ENCODE results near the gene PEX11G.

DNA sequence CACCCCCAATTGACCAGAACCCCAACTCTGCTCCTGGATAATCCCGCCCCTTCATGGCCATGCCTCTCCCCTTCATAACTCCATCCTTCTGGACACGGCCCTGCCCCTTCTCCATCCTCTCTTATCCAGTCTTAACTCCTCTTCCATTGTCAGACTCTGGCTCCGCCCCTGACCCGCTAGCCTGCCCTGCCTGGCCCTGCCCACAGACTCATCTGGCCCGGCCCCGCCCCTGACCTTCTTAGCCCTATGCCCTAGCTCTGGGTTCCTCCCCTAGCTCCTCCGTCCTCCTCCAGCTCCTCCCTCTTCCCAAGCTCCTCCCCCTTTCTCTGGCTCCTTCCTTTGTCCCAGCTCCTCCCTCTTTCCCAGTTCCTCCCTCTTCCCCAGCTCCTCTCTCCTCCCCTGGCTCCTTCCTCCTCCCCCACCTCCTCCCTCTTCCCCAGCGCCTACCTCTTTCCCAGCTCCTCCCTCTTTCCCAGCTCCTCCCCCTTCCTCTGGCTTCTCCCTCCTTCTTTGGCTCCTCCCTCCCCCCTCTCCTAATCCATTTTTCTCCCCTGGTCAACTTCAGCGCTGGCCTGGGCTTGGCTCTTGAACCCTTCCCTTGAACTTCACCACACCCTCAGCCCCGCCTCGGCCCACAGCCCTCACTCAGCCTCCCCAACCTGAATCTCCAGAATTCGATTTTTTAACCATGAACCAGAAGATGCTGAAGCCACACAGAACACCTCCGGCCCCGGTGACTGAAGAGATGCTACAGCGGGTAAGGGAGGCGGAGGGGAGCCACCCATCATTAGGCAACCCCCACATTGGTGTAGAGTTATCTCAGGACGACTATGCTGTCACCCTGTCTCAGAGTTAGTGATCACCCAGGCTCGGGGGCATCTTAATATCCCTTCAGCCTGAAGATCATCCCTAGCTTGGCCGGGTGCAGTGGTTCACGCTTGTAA lies 17.8 kb upstream of the PEX11G start:
- TF ChIP-seq POLR2A (IDR thresholded peaks at IDR 0.05) = no peak
- TF ChIP-seq, protein P1, sequence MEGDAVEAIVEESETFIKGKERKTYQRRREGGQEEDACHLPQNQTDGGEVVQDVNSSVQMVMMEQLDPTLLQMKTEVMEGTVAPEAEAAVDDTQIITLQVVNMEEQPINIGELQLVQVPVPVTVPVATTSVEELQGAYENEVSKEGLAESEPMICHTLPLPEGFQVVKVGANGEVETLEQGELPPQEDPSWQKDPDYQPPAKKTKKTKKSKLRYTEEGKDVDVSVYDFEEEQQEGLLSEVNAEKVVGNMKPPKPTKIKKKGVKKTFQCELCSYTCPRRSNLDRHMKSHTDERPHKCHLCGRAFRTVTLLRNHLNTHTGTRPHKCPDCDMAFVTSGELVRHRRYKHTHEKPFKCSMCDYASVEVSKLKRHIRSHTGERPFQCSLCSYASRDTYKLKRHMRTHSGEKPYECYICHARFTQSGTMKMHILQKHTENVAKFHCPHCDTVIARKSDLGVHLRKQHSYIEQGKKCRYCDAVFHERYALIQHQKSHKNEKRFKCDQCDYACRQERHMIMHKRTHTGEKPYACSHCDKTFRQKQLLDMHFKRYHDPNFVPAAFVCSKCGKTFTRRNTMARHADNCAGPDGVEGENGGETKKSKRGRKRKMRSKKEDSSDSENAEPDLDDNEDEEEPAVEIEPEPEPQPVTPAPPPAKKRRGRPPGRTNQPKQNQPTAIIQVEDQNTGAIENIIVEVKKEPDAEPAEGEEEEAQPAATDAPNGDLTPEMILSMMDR (IDR thresholded peaks at IDR 0.05) = no peak

Measured in body of pancreas (tissue), 4 donors.